Thoracic aorta (tissue), 2 donors: ENCODE results near the gene POFUT2. TPM values are rescaled to one million over a fixed set of nuclear protein-coding genes. Genes with fewer than 3 reads are reported as not detected.

Source experiments
- ATAC-seq: fragments of 150-250 bp; one replicate; pipeline ENCODE4 v1.8.0; 2017; ENCODE audit warnings: low read depth; ENCODE audit not compliant: insufficient number of reproducible peaks, low FRiP score
- DNase-seq: peaks from one replicate; pipeline ENCODE4 v3.0.0-alpha.2; 2020; ENCODE audit warnings: low spot score
- H3K27ac ChIP-seq, 2 donors: fragments of 200-600 bp; sonication (generic); 1 replicate in 1 of 2; 2 replicates in 1 of 2; pipeline ENCODE4 v1.5.1; 2016; ENCODE audit warnings: mild to moderate bottlenecking in 2 of 2, moderate library complexity in 2 of 2
- H3K27me3 ChIP-seq: fragments of 200-600 bp; sonication (generic); replicated peaks from 2 replicates; pipeline ENCODE4 v1.6.0; 2016; ENCODE audit warnings: mild to moderate bottlenecking; ENCODE audit not compliant: insufficient read depth
- H3K36me3 ChIP-seq: fragments of 200-600 bp; sonication (generic); one replicate; pipeline ENCODE4 v1.5.1; 2016
- H3K4me1 ChIP-seq, 2 donors: fragments of 200-600 bp; sonication (generic); 1 replicate in 1 of 2; 2 replicates in 1 of 2; pipeline versions ENCODE4 v1.5.1 to v1.6.0; 2016; ENCODE audit warnings: low read depth in 2 of 2, mild to moderate bottlenecking in 1 of 2; ENCODE audit not compliant: control insufficient read depth in 1 of 2
- H3K4me3 ChIP-seq: fragments of 200-600 bp; sonication (generic); 2 replicates; pipeline ENCODE4 v1.5.1; 2016; ENCODE audit warnings: mild to moderate bottlenecking
- H3K9me3 ChIP-seq: fragments of 200-600 bp; sonication (generic); 2 replicates; pipeline ENCODE4 v1.5.1; 2016
- CTCF ChIP-seq: fragments of 200-600 bp; sonication (generic); IDR thresholded peaks from one replicate; pipeline ENCODE4 v1.5.1; 2019; ENCODE audit warnings: antibody characterized with exemption
- total RNA-seq, 2 donors: library from RNA; depleted of rRNA; stranded (reverse); fragments of >200 nt; gene quantifications; one replicate each; pipeline versions ENCODE4 v1.1.0 to v1.2.3, GENCODE V29; 2016

POFUT2 gene
- total RNA-seq, 2 donors from 2014 or later: 70.8 to 87.3 TPM

- DNase-seq (no peak), ATAC-seq (no peak)
- Histone ChIP-seq H3K4me3 (no peak overlapping the region), H3K27me3 (no peaks in the 10 kb centered on the region), H3K9me3 (no peaks in the 10 kb centered on the region), H3K36me3 (no peaks in the 10 kb centered on the region), H3K4me1 (no peaks in the 10 kb centered on the region), H3K27ac (no peak overlapping the region)
- no peak for TF ChIP-seq CTCF
Measured at GRCh38 chr21:45236481-45236880, 51.2 kb downstream of the POFUT2 start.

GRCh38 chr21:45235488-45235887, 52.2 kb downstream of the POFUT2 start:
- H3K27ac ChIP-seq: no peak overlapping the region
- no peak for DNase-seq

GRCh38 chr21:45234965-45235364, 52.7 kb downstream of the POFUT2 start:
- no peak for TF ChIP-seq CTCF
- no peaks in the 10 kb centered on the region for H3K4me1 ChIP-seq
- H3K27ac ChIP-seq: no peak overlapping the region
- H3K27me3 ChIP-seq: no peaks in the 10 kb centered on the region
- no peaks in the 10 kb centered on the region for H3K36me3 ChIP-seq
- no peak overlapping the region for H3K4me3 ChIP-seq
- ATAC-seq (no peak), DNase-seq (no peak)
- no peaks in the 10 kb centered on the region for H3K9me3 ChIP-seq

More at GRCh38 chr21:45235488-45235887, 52.2 kb downstream of the POFUT2 start:
- Histone ChIP-seq H3K4me1 (no peaks in the 10 kb centered on the region), H3K4me3 (no peak overlapping the region), H3K27me3 (no peaks in the 10 kb centered on the region), H3K9me3 (no peaks in the 10 kb centered on the region), H3K36me3 (no peaks in the 10 kb centered on the region)
- no peak for ATAC-seq
- no peak for TF ChIP-seq CTCF

GRCh38 chr21:45234127-45234526, 53.6 kb downstream of the POFUT2 start:
- no peak for TF ChIP-seq CTCF
- H3K4me3 ChIP-seq: no peak overlapping the region
- DNase-seq (no peak), ATAC-seq (no peak)
- no peaks in the 10 kb centered on the region for H3K27me3 ChIP-seq
- no peaks in the 10 kb centered on the region for H3K9me3 ChIP-seq
- no peak overlapping the region for H3K27ac ChIP-seq
- H3K4me1 ChIP-seq: no peaks in the 10 kb centered on the region
- no peaks in the 10 kb centered on the region for H3K36me3 ChIP-seq

- Histone ChIP-seq H3K4me1 (peaks cover 0 to 12% of the 10 kb centered on the region in 2 donors), H3K4me3 (no peak overlapping the region), H3K9me3 (no peaks in the 10 kb centered on the region), H3K27ac (no peak overlapping the region), H3K27me3 (no peaks in the 10 kb centered on the region), H3K36me3 (no peaks in the 10 kb centered on the region)
- DNase-seq: no peak
- no peak for ATAC-seq
- no peak for TF ChIP-seq CTCF
Measured at GRCh38 chr21:45231705-45232104, 56.0 kb downstream of the POFUT2 start.
